Measurements from ENCODE around the gene BOLA1. TPM values are rescaled to one million over a fixed set of nuclear protein-coding genes. Genes with fewer than 3 reads are reported as not detected.

BOLA1 gene
- total RNA-seq, 1 experiment from 2014 or later = 17.4 TPM

GRCh38 chr1:149949911-149950310 is 50.5 kb downstream of the BOLA1 start:
- ChIA-PET POLR2A (interaction anchor here (1.2 to 1.5 kb wide), 2 partner anchors 45 to 63 kb away, joined by 4 to 6 read pairs; a partner anchor contains a TSS), CTCF (interaction anchor here (0.6 to 2.5 kb wide), 2 partner anchors 12 to 237 kb away, joined by 3 to 7 read pairs; no protein-coding TSS in a partner anchor)
- intact Hi-C loops (cut with micrococcal nuclease) = no loop called here
- Mint-ChIP-seq H3K27me3 (ENCODE audit: insufficient read depth, unreplicated experiment) (no peaks in the 10 kb centered on the region), H3K27ac (ENCODE audit: low read depth, unreplicated experiment) (peak overlapping the region; percentile 20), H3K4me1 (ENCODE audit: insufficient read depth, unreplicated experiment) (no peaks in the 10 kb centered on the region), H3K9me3 (ENCODE audit: unreplicated experiment) (no peaks in the 10 kb centered on the region), H3K36me3 (ENCODE audit: insufficient read depth, unreplicated experiment) (peaks cover 75% of the 10 kb centered on the region), H3K4me3 (ENCODE audit: unreplicated experiment) (no peak overlapping the region)
- BruUV-seq (replicated peaks) = no TSS peak
- TF ChIP-seq, protein P1, sequence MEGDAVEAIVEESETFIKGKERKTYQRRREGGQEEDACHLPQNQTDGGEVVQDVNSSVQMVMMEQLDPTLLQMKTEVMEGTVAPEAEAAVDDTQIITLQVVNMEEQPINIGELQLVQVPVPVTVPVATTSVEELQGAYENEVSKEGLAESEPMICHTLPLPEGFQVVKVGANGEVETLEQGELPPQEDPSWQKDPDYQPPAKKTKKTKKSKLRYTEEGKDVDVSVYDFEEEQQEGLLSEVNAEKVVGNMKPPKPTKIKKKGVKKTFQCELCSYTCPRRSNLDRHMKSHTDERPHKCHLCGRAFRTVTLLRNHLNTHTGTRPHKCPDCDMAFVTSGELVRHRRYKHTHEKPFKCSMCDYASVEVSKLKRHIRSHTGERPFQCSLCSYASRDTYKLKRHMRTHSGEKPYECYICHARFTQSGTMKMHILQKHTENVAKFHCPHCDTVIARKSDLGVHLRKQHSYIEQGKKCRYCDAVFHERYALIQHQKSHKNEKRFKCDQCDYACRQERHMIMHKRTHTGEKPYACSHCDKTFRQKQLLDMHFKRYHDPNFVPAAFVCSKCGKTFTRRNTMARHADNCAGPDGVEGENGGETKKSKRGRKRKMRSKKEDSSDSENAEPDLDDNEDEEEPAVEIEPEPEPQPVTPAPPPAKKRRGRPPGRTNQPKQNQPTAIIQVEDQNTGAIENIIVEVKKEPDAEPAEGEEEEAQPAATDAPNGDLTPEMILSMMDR (IDR thresholded peaks at IDR 0.05; ENCODE audit: unreplicated experiment) = no peak
- no peak for DNase-seq (ENCODE audit: unreplicated experiment)

Other genes starting within 250 kb of the BOLA1 start
- not detected in 2 replicates for gene FCGR1A, start 116.9 kb upstream of the BOLA1 start, total RNA-seq (2022)
- gene SV2A, start 18.3 kb downstream of the BOLA1 start, total RNA-seq (2022) = 0.12 TPM in 1 of 2 replicates, not detected in the other
- gene SF3B4, start 28.2 kb downstream of the BOLA1 start, total RNA-seq (2022) = 79.2 and 99.2 TPM in 2 replicates
- gene MTMR11, start 37.3 kb downstream of the BOLA1 start, total RNA-seq (2022) = 23.8 and 33.5 TPM in 2 replicates
- gene OTUD7B, start 111.2 kb downstream of the BOLA1 start, total RNA-seq (2022) = 44.3 and 47.4 TPM in 2 replicates
- gene VPS45, start 168.2 kb downstream of the BOLA1 start, total RNA-seq (2022) = 35.1 and 55.1 TPM in 2 replicates

All from MCF 10A (cell line).